ENCODE data around the gene PCSK5. TPM values are rescaled to one million over a fixed set of nuclear protein-coding genes. Genes with fewer than 3 reads are reported as not detected.

The PCSK5 gene
- total and polyA plus RNA-seq, 12 donors: 2.2 to 31.8 (median 8.4) TPM

GRCh38 chr9:75938946-75939345 is 48.5 kb downstream of the PCSK5 start:
- Histone ChIP-seq H3K27ac (no peak overlapping the region), H3K4me3 (no peak overlapping the region), H3K27me3 (no peaks in the 10 kb centered on the region), H3K4me1 (replicated peaks in 1 of 2) (no peaks in the 10 kb centered on the region), H3K9me3 (replicated peaks in 1 of 3) (no peaks in the 10 kb centered on the region), H3K36me3 (replicated peaks in 1 of 2) (no peaks in the 10 kb centered on the region)
- DNase-seq: no peak
- WGBS, 4 donors: 77 to 88% (median 78%) methylated on average over 1 of the region's 1 CpG
- TF ChIP-seq CTCF (IDR thresholded peaks at IDR 0.05): no peak
- TF ChIP-seq POLR2A (IDR thresholded peaks at IDR 0.05): no peak
- intact Hi-C loops (cut with DNase I): no loop called here

DNA sequence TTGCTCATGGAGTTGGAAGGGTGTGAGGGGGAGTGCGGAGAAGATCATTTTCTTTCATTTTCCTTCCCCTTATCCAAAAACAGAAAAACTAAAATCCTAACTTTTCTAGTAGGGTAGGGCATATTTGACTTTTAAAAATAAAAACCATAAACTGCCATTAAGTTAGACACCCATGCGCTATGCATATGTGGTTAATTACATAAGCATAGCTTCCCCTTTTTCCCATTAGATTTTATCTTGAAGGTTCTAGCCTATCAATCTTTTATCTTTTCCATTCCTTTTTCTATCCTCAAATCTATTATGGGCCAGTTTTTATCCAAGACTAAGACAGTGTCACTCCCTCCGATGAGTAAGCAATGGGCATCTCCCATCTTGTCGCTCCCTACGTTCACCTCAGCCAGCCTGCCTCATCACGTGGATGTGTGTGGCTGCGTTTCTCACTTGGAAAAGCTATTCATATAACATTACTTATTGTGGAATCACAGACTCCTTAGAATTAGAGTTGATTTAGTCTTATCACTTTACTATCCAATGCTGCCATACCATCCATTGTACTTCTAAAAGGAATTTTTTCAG is 49.2 kb downstream of the PCSK5 start:
- H3K9me3 ChIP-seq (replicated peaks in 1 of 3): no peaks in the 10 kb centered on the region
- no peak overlapping the region for H3K27ac ChIP-seq
- WGBS, 4 donors: 90 to 95% (median 93%) methylated on average over 7 of the region's 7 CpGs
- no peak overlapping the region for H3K4me3 ChIP-seq
- no peak for DNase-seq
- H3K4me1 ChIP-seq (replicated peaks in 1 of 2): no peaks in the 10 kb centered on the region
- no peaks in the 10 kb centered on the region for H3K27me3 ChIP-seq
- no peak for TF ChIP-seq POLR2A (IDR thresholded peaks at IDR 0.05)
- intact Hi-C loops (cut with DNase I): loop anchor here in 1 of 2 donors (10.0 kb wide), 1 partner anchor 55 kb away; no protein-coding TSS in a partner anchor
- H3K36me3 ChIP-seq (replicated peaks in 1 of 2): no peaks in the 10 kb centered on the region

- no peaks in the 10 kb centered on the region for H3K27me3 ChIP-seq
- no peak overlapping the region for H3K27ac ChIP-seq
- TF ChIP-seq POLR2A (IDR thresholded peaks at IDR 0.05) (no peak), CTCF (IDR thresholded peaks at IDR 0.05) (no peak)
- no peaks in the 10 kb centered on the region for H3K36me3 ChIP-seq (replicated peaks in 1 of 2)
- intact Hi-C loops (cut with DNase I): loop anchor here in 1 of 2 donors (10.0 kb wide), 1 partner anchor 54 kb away; no protein-coding TSS in a partner anchor
- no peak for DNase-seq
- no peaks in the 10 kb centered on the region for H3K4me1 ChIP-seq (replicated peaks in 1 of 2)
- no peaks in the 10 kb centered on the region for H3K9me3 ChIP-seq (replicated peaks in 1 of 3)
- 77 to 90% (median 82%) methylated on average over 7 of the region's 7 CpGs for WGBS, 4 donors
- no peak overlapping the region for H3K4me3 ChIP-seq
Measured at GRCh38 chr9:75941066-75941465, 50.6 kb downstream of the PCSK5 start.

GRCh38 chr9:75941577-75942311 is 51.3 kb downstream of the PCSK5 start:
- WGBS, 4 donors: 84 to 93% (median 88%) methylated on average over 16 of the region's 16 CpGs
- intact Hi-C loops (cut with DNase I): loop anchor here in 1 of 2 donors (10.0 kb wide), 1 partner anchor 53 kb away; no protein-coding TSS in a partner anchor
- Histone ChIP-seq H3K4me1 (replicated peaks in 1 of 2) (no peaks in the 10 kb centered on the region), H3K9me3 (replicated peaks in 1 of 3) (no peaks in the 10 kb centered on the region), H3K4me3 (no peak overlapping the region), H3K27ac (no peak overlapping the region), H3K36me3 (replicated peaks in 1 of 2) (no peaks in the 10 kb centered on the region), H3K27me3 (no peaks in the 10 kb centered on the region)
- TF ChIP-seq POLR2A (IDR thresholded peaks at IDR 0.05): no peak
- TF ChIP-seq CTCF (IDR thresholded peaks at IDR 0.05): no peak
- no peak for DNase-seq

Data from adrenal gland (tissue), 12 donors.